ENCODE results near the gene ADAMTS2. TPM values are rescaled to one million over a fixed set of nuclear protein-coding genes. Genes with fewer than 3 reads are reported as not detected.

Gene ADAMTS2
- total and polyA plus RNA-seq, 2 donors (not counting 3 experiments of a cell fraction or from before 2014, with no cell fraction given) = not detected

DNA sequence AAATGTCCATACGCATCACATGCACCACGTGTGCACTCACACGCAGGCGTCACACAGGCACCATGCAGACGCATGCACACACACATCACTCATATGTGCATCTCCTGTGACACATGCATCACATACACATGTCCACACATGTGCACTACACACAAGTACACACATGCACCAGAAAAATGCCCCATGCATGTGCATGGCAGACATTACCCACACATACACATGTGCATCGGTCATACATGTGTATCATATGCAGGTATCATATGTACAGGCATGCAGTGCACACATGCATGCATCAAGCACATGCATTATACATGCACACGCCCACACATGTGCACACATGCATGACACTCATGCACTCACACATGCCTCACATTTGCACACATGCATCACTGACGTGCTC, 26.1 kb downstream of the ADAMTS2 start:
- CTCF ChIA-PET = no interaction called here
- BruUV-seq (replicated peaks) = no TSS peak

More for the DNA sequence above, 26.1 kb downstream of the ADAMTS2 start:
- H3K79me2 ChIP-seq (ENCODE audit: control insufficient read depth, insufficient read depth, low read length) = no peaks in the 10 kb centered on the region
- intact Hi-C loops (cut with micrococcal nuclease) = no loop called here
- H3K4me2 ChIP-seq (ENCODE audit: insufficient read depth, low read length) = no peak overlapping the region
- POLR2A ChIA-PET = no interaction called here
- FAIRE-seq (no peak), DNase-seq (ENCODE audit: low read depth, low spot score) (no peak)
- no peak overlapping the region for H3K4me3 ChIP-seq (replicated peaks in 1 of 3; ENCODE audit: insufficient read depth in 1 of 3, low read depth in 1 of 3, low read length in 3 of 3)
- H3K4me1 ChIP-seq (ENCODE audit: control insufficient read depth, extremely low read depth, insufficient read depth, low read length) = no peaks in the 10 kb centered on the region
- no peaks in the 10 kb centered on the region for H3K9me3 ChIP-seq (replicated peaks; ENCODE audit: control insufficient read depth, insufficient read depth, low read length)
- no peak overlapping the region for H2AFZ ChIP-seq (ENCODE audit: low read depth, low read length)
- H3K9me1 ChIP-seq (replicated peaks; ENCODE audit: control insufficient read depth, extremely low read depth, insufficient read depth, low read length) = no peaks in the 10 kb centered on the region
- H3K27me3 ChIP-seq (ENCODE audit: control insufficient read depth in 2 of 2, insufficient read depth in 2 of 2, low read length in 2 of 2) = no peaks in the 10 kb centered on the region
- H3K36me3 ChIP-seq (ENCODE audit: control insufficient read depth in 2 of 2, extremely low read depth in 1 of 2, insufficient read depth in 2 of 2, low read length in 2 of 2) = no peaks in the 10 kb centered on the region
- TF ChIP-seq MYC (IDR thresholded peaks at IDR 0.05; ENCODE audit: low read depth, low read length) (no peak), CTCF (IDR thresholded peaks at IDR 0.05; ENCODE audit: extremely low read depth in 1 of 2, insufficient read depth in 1 of 2, low read depth in 1 of 2, low read length in 2 of 2) (no peak), EZH2 (IDR thresholded peaks at IDR 0.05; ENCODE audit: borderline replicate concordance, low read depth, low read length, severe bottlenecking) (no peak), POLR2A (IDR thresholded peaks at IDR 0.05; ENCODE audit: low read depth, low read length) (no peak), JUN (IDR thresholded peaks at IDR 0.05; ENCODE audit: borderline replicate concordance, insufficient read depth, insufficient read length, low read depth) (no peak), GATA2 (IDR thresholded peaks at IDR 0.05; ENCODE audit: insufficient read depth, insufficient read length, low read depth, low read length) (no peak), MAX (IDR thresholded peaks at IDR 0.05; ENCODE audit: insufficient read depth, insufficient read length) (no peak), FOS (IDR thresholded peaks at IDR 0.05; ENCODE audit: borderline replicate concordance, insufficient read depth, low read length) (no peak), POLR2AphosphoS5 (IDR thresholded peaks at IDR 0.05; ENCODE audit: insufficient read depth, low read depth, low read length) (no peak)
- no peak overlapping the region for H3K9ac ChIP-seq (replicated peaks; ENCODE audit: extremely low read depth, insufficient read depth, low read length)
- no peak overlapping the region for H3K27ac ChIP-seq (ENCODE audit: insufficient read depth, low read depth, low read length)
- H4K20me1 ChIP-seq (replicated peaks; ENCODE audit: control insufficient read depth, extremely low read depth, insufficient read depth, low read length) = no peaks in the 10 kb centered on the region
- dilution Hi-C loops (cut with MboI; ENCODE audit: extremely low pct_ligation_motif_present, low sequenced_read_pairs) = no loop called here
